Measurements from ENCODE around the gene PISD. TPM values are rescaled to one million over a fixed set of nuclear protein-coding genes. Genes with fewer than 3 reads are reported as not detected.

Gene PISD
- total RNA-seq, 2 experiments from 2014 or later: 21.5 to 51.9 TPM

- Histone ChIP-seq H2AFZ (ENCODE audit: low read length) (no peak overlapping the region), H3K4me2 (ENCODE audit: low read length) (peak overlapping the region; percentile 43; the same call in 1 of the 2 replicates), H4K20me1 (ENCODE audit: insufficient read depth, low read length) (no peaks in the 10 kb centered on the region), H3K36me3 (ENCODE audit: insufficient read depth, low read length) (peaks cover 30% of the 10 kb centered on the region), H3K4me3 (ENCODE audit: low read depth, low read length, poor library complexity, severe bottlenecking) (no peak overlapping the region), H3K79me2 (ENCODE audit: insufficient read depth, low read depth, low read length) (peaks cover 32% of the 10 kb centered on the region; the same call in 1 of the 2 replicates), H3K27ac (ENCODE audit: low read depth, low read length, poor library complexity, severe bottlenecking) (peak overlapping the region; percentile 31), H3K9me2 (ENCODE audit: insufficient read depth, low read length) (no peaks in the 10 kb centered on the region), H3K9me3 (ENCODE audit: low read length) (no peaks in the 10 kb centered on the region), H3K4me1 (ENCODE audit: insufficient read depth, low read length, poor library complexity, severe bottlenecking) (peaks cover 56% of the 10 kb centered on the region)
- no peak for TF ChIP-seq CTCF (conservative IDR thresholded peaks at IDR 0.05; ENCODE audit: low read length)
- TF ChIP-seq EZH2phosphoT487 (IDR thresholded peaks at IDR 0.05; ENCODE audit: borderline replicate concordance, low read depth, low read length): no peak
- BruUV-seq (replicated peaks): no TSS peak
- POLR2A ChIA-PET: no interaction called here
- CTCF ChIA-PET (ENCODE audit: unreplicated experiment): no interaction called here
- intact Hi-C loops (cut with micrococcal nuclease; ENCODE audit: unreplicated experiment): no loop called here
- DNase-seq (ENCODE audit: low spot score): no peak
Measured at GRCh38 chr22:31627223-31627731, 34.7 kb downstream of the PISD start.

- ChIA-PET CTCF (ENCODE audit: unreplicated experiment) (no interaction called here), POLR2A (interaction anchor here (0.5 kb wide), 1 partner anchor 79 kb away, joined by 3 read pairs; no protein-coding TSS in a partner anchor)
- BruUV-seq (replicated peaks): no TSS peak
- peak overlapping the region; percentile 31 for H3K27ac ChIP-seq (ENCODE audit: low read depth, low read length, poor library complexity, severe bottlenecking)
- intact Hi-C loops (cut with micrococcal nuclease; ENCODE audit: unreplicated experiment): no loop called here
- peak overlapping the region; percentile 43 for H3K4me2 ChIP-seq (ENCODE audit: low read length)
- H3K9me2 ChIP-seq (ENCODE audit: insufficient read depth, low read length): no peaks in the 10 kb centered on the region
- H3K36me3 ChIP-seq (ENCODE audit: insufficient read depth, low read length): peaks cover 30% of the 10 kb centered on the region
- TF ChIP-seq CTCF (conservative IDR thresholded peaks at IDR 0.05; ENCODE audit: low read length) (no peak), EZH2phosphoT487 (IDR thresholded peaks at IDR 0.05; ENCODE audit: borderline replicate concordance, low read depth, low read length) (no peak)
- H3K9me3 ChIP-seq (ENCODE audit: low read length): no peaks in the 10 kb centered on the region
- H2AFZ ChIP-seq (ENCODE audit: low read length): no peak overlapping the region
- peaks cover 25% of the 10 kb centered on the region; the same call in 1 of the 2 replicates for H3K79me2 ChIP-seq (ENCODE audit: insufficient read depth, low read depth, low read length)
- DNase-seq (ENCODE audit: low spot score): peak; percentile 24
- H3K4me1 ChIP-seq (ENCODE audit: insufficient read depth, low read length, poor library complexity, severe bottlenecking): peaks cover 49% of the 10 kb centered on the region
- H3K4me3 ChIP-seq (ENCODE audit: low read depth, low read length, poor library complexity, severe bottlenecking): no peak overlapping the region
- H4K20me1 ChIP-seq (ENCODE audit: insufficient read depth, low read length): no peaks in the 10 kb centered on the region
Measured at GRCh38 chr22:31626427-31627150, 35.4 kb downstream of the PISD start.
